Astrocyte (in vitro differentiated cells and primary cell): ENCODE measurements around the gene MYO7B. TPM values are rescaled to one million over a fixed set of nuclear protein-coding genes. Genes with fewer than 3 reads are reported as not detected.

Experiments used
- DNase-seq: peaks from one replicate; pipeline ENCODE4 v3.0.0-alpha.2; 2010; ENCODE audit warnings: low read depth
- FAIRE-seq: peaks from 2 replicates; lab custom pipeline; 2011; peaks lifted over from hg19 to GRCh38; lab: Jason Lieb, UNC
- H2AFZ ChIP-seq: 2 replicates; pipeline ENCODE4 v1.6.0; 2012; ENCODE audit warnings: low read depth, low read length, inconsistent platforms
- H3K27ac ChIP-seq: 2 replicates; pipeline ENCODE4 v1.5.1; 2011; ENCODE audit warnings: low read depth, low read length, inconsistent platforms
- H3K27me3 ChIP-seq: 2 replicates; pipeline ENCODE4 v1.6.0; 2011; ENCODE audit warnings: low read length, inconsistent platforms; ENCODE audit not compliant: insufficient read depth
- H3K36me3 ChIP-seq: 2 replicates; pipeline ENCODE4 v1.5.1; 2011; ENCODE audit warnings: low read length, inconsistent platforms; ENCODE audit not compliant: insufficient read depth
- H3K4me1 ChIP-seq: 2 replicates; pipeline ENCODE4 v1.5.1; 2011; ENCODE audit warnings: low read length, inconsistent platforms; ENCODE audit not compliant: insufficient read depth
- H3K4me2 ChIP-seq: 2 replicates; pipeline ENCODE4 v1.6.0; 2012; ENCODE audit warnings: low read length, inconsistent platforms
- H3K4me3 ChIP-seq: 2 replicates; pipeline ENCODE4 v1.5.1; 2011; ENCODE audit warnings: low read depth, mild to moderate bottlenecking, low read length, inconsistent platforms; ENCODE audit not compliant: insufficient read depth
- H3K79me2 ChIP-seq: 2 replicates; pipeline ENCODE4 v1.6.0; 2012; ENCODE audit warnings: mild to moderate bottlenecking, low read length, inconsistent platforms; ENCODE audit not compliant: insufficient read depth
- H3K9ac ChIP-seq: 2 replicates; pipeline ENCODE4 v1.6.0; 2012; ENCODE audit warnings: mild to moderate bottlenecking, low read length, inconsistent platforms
- H3K9me3 ChIP-seq: 2 replicates; pipeline ENCODE4 v1.5.1; 2012; ENCODE audit warnings: low read depth, mild to moderate bottlenecking, low read length, inconsistent platforms; ENCODE audit not compliant: insufficient read depth
- H4K20me1 ChIP-seq: 2 replicates; pipeline ENCODE4 v1.6.0; 2012; ENCODE audit warnings: low read length, inconsistent platforms; ENCODE audit not compliant: insufficient read depth
- H3K27ac Mint-ChIP-seq: one replicate; pipeline ENCODE4 v1.8.0; 2021; ENCODE audit warnings: mild to moderate bottlenecking, mixed read lengths; ENCODE audit not compliant: unreplicated experiment
- H3K27me3 Mint-ChIP-seq: one replicate; pipeline ENCODE4 v1.8.0; 2021; ENCODE audit warnings: low read depth, mixed read lengths; ENCODE audit not compliant: unreplicated experiment
- H3K36me3 Mint-ChIP-seq: one replicate; pipeline ENCODE4 v1.8.0; 2021; ENCODE audit warnings: low read depth, mixed read lengths; ENCODE audit not compliant: unreplicated experiment
- H3K4me1 Mint-ChIP-seq: one replicate; pipeline ENCODE4 v1.8.0; 2021; ENCODE audit warnings: low read depth, mixed read lengths; ENCODE audit not compliant: unreplicated experiment
- H3K4me3 Mint-ChIP-seq: one replicate; pipeline ENCODE4 v1.8.0; 2021; ENCODE audit warnings: mild to moderate bottlenecking, moderate library complexity, mixed read lengths; ENCODE audit not compliant: unreplicated experiment
- H3K9me3 Mint-ChIP-seq: one replicate; pipeline ENCODE4 v1.8.0; 2021; ENCODE audit warnings: mild to moderate bottlenecking, mixed read lengths; ENCODE audit not compliant: unreplicated experiment
- CTCF ChIP-seq: IDR thresholded peaks from 2 replicates; pipeline ENCODE4 v1.5.1; 2011; ENCODE audit warnings: low read depth, mild to moderate bottlenecking, inconsistent platforms, low read length, moderate library complexity; ENCODE audit not compliant: insufficient read depth
- EZH2 ChIP-seq: IDR thresholded peaks from 2 replicates; pipeline ENCODE4 v1.6.1; 2012; ENCODE audit warnings: mild to moderate bottlenecking, low read length, inconsistent platforms; ENCODE audit not compliant: insufficient read depth
- total RNA-seq: library from RNA; stranded (reverse); gene quantifications from 2 replicates; pipeline ENCODE4 v1.2.1, GENCODE V29; 2021

MYO7B gene
- total RNA-seq, 1 donor from 2014 or later, result 0.77 TPM

- Histone ChIP-seq H3K4me2 (no peak overlapping the region), H3K9me3 (peaks cover 9% of the 10 kb centered on the region), H3K79me2 (no peaks in the 10 kb centered on the region), H3K4me1 (no peaks in the 10 kb centered on the region), H3K27me3 (no peaks in the 10 kb centered on the region), H3K9ac (no peak overlapping the region), H4K20me1 (no peaks in the 10 kb centered on the region), H3K27ac (no peak overlapping the region), H3K4me3 (no peak overlapping the region), H3K36me3 (no peaks in the 10 kb centered on the region), H2AFZ (no peak overlapping the region)
- peaks cover 17% of the 10 kb centered on the region for H3K27me3 Mint-ChIP-seq
- no peak overlapping the region for H3K27ac Mint-ChIP-seq
- H3K9me3 Mint-ChIP-seq, result peaks cover 23% of the 10 kb centered on the region
- DNase-seq (no peak), FAIRE-seq (no peak)
- peaks cover 2% of the 10 kb centered on the region for H3K36me3 Mint-ChIP-seq
- TF ChIP-seq EZH2 (no peak), CTCF (no peak)
- H3K4me1 Mint-ChIP-seq, result peaks cover 13% of the 10 kb centered on the region
- H3K4me3 Mint-ChIP-seq, result no peak overlapping the region
Measured at GRCh38 chr2:127611076-127611925, 75.8 kb downstream of the MYO7B start.

GRCh38 chr2:127612111-127612822 lies 76.8 kb downstream of the MYO7B start:
- H3K4me3 Mint-ChIP-seq, result no peak overlapping the region
- DNase-seq, result no peak

More at GRCh38 chr2:127612111-127612822, 76.8 kb downstream of the MYO7B start:
- Histone ChIP-seq H3K4me1 (no peaks in the 10 kb centered on the region), H3K27ac (no peak overlapping the region), H3K4me2 (no peak overlapping the region), H2AFZ (no peak overlapping the region), H3K9ac (no peak overlapping the region), H3K79me2 (no peaks in the 10 kb centered on the region), H3K4me3 (no peak overlapping the region), H4K20me1 (no peaks in the 10 kb centered on the region), H3K27me3 (no peaks in the 10 kb centered on the region), H3K36me3 (no peaks in the 10 kb centered on the region), H3K9me3 (peaks cover 9% of the 10 kb centered on the region)
- no peak for TF ChIP-seq CTCF
- TF ChIP-seq EZH2, result no peak
- H3K27me3 Mint-ChIP-seq, result peaks cover 17% of the 10 kb centered on the region
- FAIRE-seq, result no peak
- H3K36me3 Mint-ChIP-seq, result peaks cover 2% of the 10 kb centered on the region
- H3K9me3 Mint-ChIP-seq, result peaks cover 23% of the 10 kb centered on the region
- H3K27ac Mint-ChIP-seq, result no peak overlapping the region
- peaks cover 15% of the 10 kb centered on the region for H3K4me1 Mint-ChIP-seq
